IMR-90 (cell line): ENCODE measurements around the gene SV2B. TPM values are rescaled to one million over a fixed set of nuclear protein-coding genes. Genes with fewer than 3 reads are reported as not detected.

Experiments used
- ATAC-seq: fragments of 200-7000 bp; cut with Tn5 transposase; 2 replicates; pipeline ENCODE4 v1.9.1; 2020; ENCODE audit warnings: low read depth, mild to moderate bottlenecking, moderate library complexity
- BruUV-seq: library from RNA; stranded (reverse); fragments of 400-500 nt; replicated peaks from 2 replicates; lab custom pipeline; 2021; lab: Mats Ljungman, UMichigan
- CTCF ChIA-PET: fragments of 300-600 bp; formaldehyde crosslinking; extraction: SDS; loops from one replicate; lab custom pipeline; 2021; ENCODE audit warnings: antibody characterized with exemption; lab: Yijun Ruan, JAX
- POLR2A ChIA-PET: fragments of 300-600 bp; sonication (Branson Sonifier 250); formaldehyde crosslinking; loops from one replicate; lab custom pipeline; 2022; ENCODE audit warnings: antibody characterized with exemption; ENCODE audit not compliant: unreplicated experiment; lab: Charles Lee
- DNase-seq: peaks from one replicate; pipeline ENCODE4 v3.0.0; 2013
- H2AFZ ChIP-seq: replicated peaks from 2 replicates; pipeline ENCODE3; 2013; ENCODE audit warnings: low read length, mild to moderate bottlenecking; ENCODE audit not compliant: poor library complexity
- H2AK5ac ChIP-seq: 2 replicates; pipeline ENCODE4 v1.6.1; 2013; ENCODE audit warnings: low read depth, low read length, inconsistent platforms
- H2AK9ac ChIP-seq: replicated peaks from 2 replicates; pipeline ENCODE3; 2013; ENCODE audit warnings: mild to moderate bottlenecking, low read depth, low read length, moderate library complexity; ENCODE audit not compliant: poor library complexity
- H2BK120ac ChIP-seq: 2 replicates; pipeline ENCODE4 v1.6.1; 2013; ENCODE audit warnings: low read depth, low read length, inconsistent platforms
- H2BK15ac ChIP-seq: 3 replicates; pipeline ENCODE4 v1.6.1; 2013; ENCODE audit warnings: low read depth, low read length, inconsistent platforms
- H2BK20ac ChIP-seq: 2 replicates; pipeline ENCODE4 v1.6.1; 2013; ENCODE audit warnings: low read depth, mild to moderate bottlenecking, inconsistent platforms, low read length, moderate library complexity
- H2BK5ac ChIP-seq: 2 replicates; pipeline ENCODE4 v1.6.1; 2013; ENCODE audit warnings: mild to moderate bottlenecking, low read depth, low read length, inconsistent platforms; ENCODE audit not compliant: poor library complexity, severe bottlenecking
- H3K14ac ChIP-seq: replicated peaks from 2 replicates; pipeline ENCODE4 v1.6.1; 2013; ENCODE audit warnings: low read depth, low read length, inconsistent platforms
- H3K18ac ChIP-seq: 2 replicates; pipeline ENCODE4 v1.6.1; 2013; ENCODE audit warnings: low read depth, low read length, control low read depth
- H3K23ac ChIP-seq: 2 replicates; pipeline ENCODE4 v1.6.1; 2013; ENCODE audit warnings: low read depth, low read length, inconsistent platforms
- H3K27ac ChIP-seq: 2 replicates; pipeline ENCODE4 v1.5.1; 2013; ENCODE audit warnings: mild to moderate bottlenecking, control low read depth, low read length; ENCODE audit not compliant: insufficient read depth
- H3K27me3 ChIP-seq: 2 replicates; pipeline ENCODE4 v1.6.1; 2013; ENCODE audit warnings: low read length; ENCODE audit not compliant: control insufficient read depth, insufficient read depth
- H3K36me3 ChIP-seq: 2 replicates; pipeline ENCODE4 v1.6.1; 2013; ENCODE audit warnings: low read length, mixed read lengths; ENCODE audit not compliant: control insufficient read depth, insufficient read depth
- H3K4ac ChIP-seq: 2 replicates; pipeline ENCODE4 v1.6.1; 2013; ENCODE audit warnings: low read depth, low read length, inconsistent platforms
- H3K4me1 ChIP-seq: 2 replicates; pipeline ENCODE4 v1.6.1; 2013; ENCODE audit warnings: low read length, mixed read lengths; ENCODE audit not compliant: control insufficient read depth, insufficient read depth
- H3K4me2 ChIP-seq: 2 replicates; pipeline ENCODE4 v1.6.1; 2013; ENCODE audit warnings: low read depth, mild to moderate bottlenecking, control low read depth, low read length, moderate library complexity
- H3K4me3 ChIP-seq: 2 replicates; pipeline ENCODE4 v1.5.1; 2013; ENCODE audit warnings: low read depth, mild to moderate bottlenecking, control low read depth, low read length, moderate library complexity; ENCODE audit not compliant: insufficient read depth
- H3K56ac ChIP-seq: 2 replicates; pipeline ENCODE4 v1.6.1; 2013; ENCODE audit warnings: low read length, inconsistent platforms; ENCODE audit not compliant: insufficient read depth; ENCODE audit errors: extremely low read depth
- H3K79me1 ChIP-seq, 2 experiments: 2 replicates each; pipeline ENCODE4 v1.6.1; 2013; ENCODE audit warnings: low read length in 2 of 2, inconsistent platforms in 1 of 2, low read depth in 1 of 2
- H3K9ac ChIP-seq: 2 replicates; pipeline ENCODE4 v1.6.1; 2013; ENCODE audit warnings: low read depth, low read length, control low read depth
- H3K9me1 ChIP-seq: 2 replicates; pipeline ENCODE4 v1.6.1; 2013; ENCODE audit warnings: low read length, inconsistent platforms; ENCODE audit not compliant: insufficient read depth
- H3K9me3 ChIP-seq: 2 replicates; pipeline ENCODE4 v1.6.1; 2013; ENCODE audit warnings: low read length; ENCODE audit not compliant: control insufficient read depth, insufficient read depth
- H4K20me1 ChIP-seq: 2 replicates; pipeline ENCODE4 v1.6.1; 2013; ENCODE audit warnings: low read length, inconsistent platforms; ENCODE audit not compliant: insufficient read depth
- H4K5ac ChIP-seq: 2 replicates; pipeline ENCODE4 v1.6.1; 2013; ENCODE audit warnings: mild to moderate bottlenecking, low read depth, low read length, control low read depth
- H4K8ac ChIP-seq, 2 experiments: 2 replicates each; pipeline ENCODE4 v1.6.1; 2013; ENCODE audit warnings: low read depth in 2 of 2, low read length in 2 of 2, control low read depth in 1 of 2, inconsistent platforms in 1 of 2
- H4K91ac ChIP-seq: 2 replicates; pipeline ENCODE4 v1.6.1; 2013; ENCODE audit warnings: low read depth, low read length, inconsistent platforms; ENCODE audit not compliant: insufficient read depth
- BHLHE40 ChIP-seq: fragments of 150-350 bp; IDR thresholded peaks from 2 replicates; pipeline ENCODE4 v1.6.1; 2016; ENCODE audit warnings: mild to moderate bottlenecking, low read depth, low read length
- CEBPB ChIP-seq: IDR thresholded peaks from 2 replicates; pipeline ENCODE4 v1.6.1; 2012; ENCODE audit warnings: low read depth, low read length, improper control_type of control experiment
- CHD1 ChIP-seq: IDR thresholded peaks from 2 replicates; pipeline ENCODE4 v1.6.1; 2012; ENCODE audit warnings: low read depth, low read length, improper control_type of control experiment
- FOS ChIP-seq: fragments of 150-350 bp; IDR thresholded peaks from 2 replicates; pipeline ENCODE4 v1.6.1; 2016; ENCODE audit warnings: low read depth, low read length
- MAFK ChIP-seq: IDR thresholded peaks from 2 replicates; pipeline ENCODE4 v1.6.1; 2012; ENCODE audit warnings: low read depth, low read length, improper control_type of control experiment
- MAZ ChIP-seq: IDR thresholded peaks from 2 replicates; pipeline ENCODE4 v1.6.1; 2012; ENCODE audit warnings: low read depth, mild to moderate bottlenecking, low read length, improper control_type of control experiment, moderate library complexity, borderline replicate concordance
- MXI1 ChIP-seq: IDR thresholded peaks from 2 replicates; pipeline ENCODE4 v1.6.1; 2012; ENCODE audit warnings: low read depth, mild to moderate bottlenecking, low read length, moderate library complexity, borderline replicate concordance
- NFE2L2 ChIP-seq: fragments of 150-350 bp; IDR thresholded peaks from 2 replicates; pipeline ENCODE4 v1.6.1; 2016; ENCODE audit warnings: low read depth, mild to moderate bottlenecking, low read length
- POLR2A ChIP-seq: IDR thresholded peaks from 2 replicates; pipeline ENCODE4 v1.6.1; 2012; ENCODE audit warnings: mild to moderate bottlenecking, low read depth, low read length
- RAD21 ChIP-seq: IDR thresholded peaks from 2 replicates; pipeline ENCODE4 v1.6.1; 2012; ENCODE audit warnings: low read length, improper control_type of control experiment
- RCOR1 ChIP-seq: IDR thresholded peaks from 2 replicates; pipeline ENCODE4 v1.6.1; 2012; ENCODE audit warnings: mild to moderate bottlenecking, low read length, improper control_type of control experiment; ENCODE audit not compliant: insufficient replicate concordance
- RFX5 ChIP-seq: IDR thresholded peaks from 2 replicates; pipeline ENCODE4 v1.8.0; 2012; ENCODE audit warnings: low read depth, mild to moderate bottlenecking, low read length, moderate library complexity
- SMC3 ChIP-seq: fragments of 150-350 bp; IDR thresholded peaks from 2 replicates; pipeline ENCODE4 v1.6.1; 2016; ENCODE audit warnings: low read depth, mild to moderate bottlenecking, antibody characterized with exemption, low read length, moderate library complexity
- WGBS, 2 experiments: methylation state at CpG; one replicate each; pipeline versions ENCODE4 v1.1.5 to v1.1.7; 2013; ENCODE audit warnings: missing lambda C conversion rate in 2 of 2; ENCODE audit not compliant: insufficient read length in 1 of 2; ENCODE audit errors: extremely low coverage in 2 of 2; 5-methylcytosine and 5-hydroxymethylcytosine counted together
- dilution Hi-C: fragments of 300-500 bp; cut with HindIII; formaldehyde crosslinking; loops from one replicate; pipeline ENCODE4 v1.14.3; 2018; ENCODE audit warnings: low sequenced_read_pairs; ENCODE audit not compliant: unreplicated experiment
- in situ Hi-C: fragments of 300-500 bp; cut with MboI; formaldehyde crosslinking; loops from 3 replicates; pipeline ENCODE4 v1.14.3; 2019; ENCODE audit warnings: low sequenced_read_pairs, inconsistent platforms, mixed read lengths
- intact Hi-C: fragments of 100-400 bp; cut with micrococcal nuclease; formaldehyde crosslinking; loops from 2 replicates; pipeline ENCODE4 v1.10.0; 2022
- polyA plus RNA-seq, 3 experiments: library from polyadenylated mRNA; depleted of rRNA; stranded (reverse); fragments of >200 nt; gene quantifications; 2 replicates each; pipeline ENCODE4 v1.2.3, GENCODE V29; 2012; ENCODE audit warnings: low replicate concordance in 1 of 3
- total RNA-seq: library from RNA; depleted of rRNA; stranded (reverse); fragments of >200 nt; gene quantifications from 2 replicates; pipeline ENCODE4 v1.2.3, GENCODE V29; 2012
- TF ChIP-seq, protein P1 (sequence below): fragments of 150-350 bp; IDR thresholded peaks from 2 replicates; pipeline ENCODE4 v1.6.1; 2016; ENCODE audit warnings: low read depth, mild to moderate bottlenecking, low read length, moderate library complexity, borderline replicate concordance
- TF ChIP-seq, protein P2 (sequence below): fragments of 150-350 bp; IDR thresholded peaks from 2 replicates; pipeline ENCODE4 v1.6.1; 2017; ENCODE audit warnings: mild to moderate bottlenecking, antibody characterized with exemption, low read length, low read depth
- TF ChIP-seq, protein P3 (sequence below): conservative IDR thresholded peaks from 2 replicates; pipeline ENCODE4 v1.5.1; 2012; ENCODE audit warnings: mild to moderate bottlenecking, low read depth, low read length, improper control_type of control experiment

SV2B gene
- total and polyA plus RNA-seq, 2 of the 4 experiments (the other 2 are of a cell fraction), result not detected

DNA sequence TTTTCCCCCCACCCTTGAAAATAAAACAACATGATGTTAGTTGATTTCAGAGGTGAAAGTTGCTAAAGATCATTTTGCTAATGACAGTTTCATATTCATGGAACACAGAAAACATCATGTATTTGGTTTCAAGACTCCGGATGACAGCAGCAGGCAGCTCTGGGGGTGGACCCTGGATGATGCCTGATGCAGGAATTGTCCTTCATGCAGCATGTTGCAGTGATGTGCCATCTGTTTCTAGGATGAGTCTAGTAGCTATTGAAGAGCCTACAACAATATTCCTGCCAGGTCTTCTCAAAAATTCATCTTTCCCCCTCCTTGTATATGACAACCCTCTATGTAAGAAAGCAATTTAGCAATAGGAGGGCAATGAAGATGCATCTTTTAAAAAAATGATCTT is 108.3 kb downstream of the SV2B start:
- no TSS peak for BruUV-seq
- POLR2A ChIA-PET, result no interaction called here
- H4K5ac ChIP-seq, result no peak overlapping the region

More for the DNA sequence above, 108.3 kb downstream of the SV2B start:
- Histone ChIP-seq H3K4me2 (no peak overlapping the region), H3K4me1 (no peaks in the 10 kb centered on the region), H3K4ac (no peak overlapping the region), H2AK5ac (no peak overlapping the region), H3K27ac (no peak overlapping the region), H2AK9ac (no peak overlapping the region), H2AFZ (no peak overlapping the region), H4K20me1 (no peaks in the 10 kb centered on the region), H3K4me3 (no peak overlapping the region), H3K9ac (no peak overlapping the region), H3K27me3 (no peaks in the 10 kb centered on the region; the same call in 1 of the 2 replicates), H2BK5ac (no peak overlapping the region), H4K8ac (no peak overlapping the region), H3K14ac (no peak overlapping the region), H2BK15ac (no peak overlapping the region), H4K91ac (no peak overlapping the region), H3K9me3 (no peaks in the 10 kb centered on the region), H3K23ac (no peak overlapping the region), H3K56ac (no peak overlapping the region), H3K36me3 (no peaks in the 10 kb centered on the region), H3K79me1 (no peaks in the 10 kb centered on the region), H2BK20ac (no peak overlapping the region), H3K9me1 (no peaks in the 10 kb centered on the region), H3K18ac (no peak overlapping the region), H2BK120ac (no peak overlapping the region)
- WGBS, 2 experiments, result no CpG with 5 or more reads among the region's 1 CpG
- ATAC-seq (no peak), DNase-seq (no peak)
- CTCF ChIA-PET, result no interaction called here
- TF ChIP-seq BHLHE40 (no peak), RFX5 (no peak), MAFK (no peak), MXI1 (no peak), RAD21 (no peak), POLR2A (no peak), NFE2L2 (no peak), CEBPB (no peak), RCOR1 (no peak), SMC3 (no peak), MAZ (no peak), FOS (no peak), CHD1 (no peak)
- TF ChIP-seq, protein P1, sequence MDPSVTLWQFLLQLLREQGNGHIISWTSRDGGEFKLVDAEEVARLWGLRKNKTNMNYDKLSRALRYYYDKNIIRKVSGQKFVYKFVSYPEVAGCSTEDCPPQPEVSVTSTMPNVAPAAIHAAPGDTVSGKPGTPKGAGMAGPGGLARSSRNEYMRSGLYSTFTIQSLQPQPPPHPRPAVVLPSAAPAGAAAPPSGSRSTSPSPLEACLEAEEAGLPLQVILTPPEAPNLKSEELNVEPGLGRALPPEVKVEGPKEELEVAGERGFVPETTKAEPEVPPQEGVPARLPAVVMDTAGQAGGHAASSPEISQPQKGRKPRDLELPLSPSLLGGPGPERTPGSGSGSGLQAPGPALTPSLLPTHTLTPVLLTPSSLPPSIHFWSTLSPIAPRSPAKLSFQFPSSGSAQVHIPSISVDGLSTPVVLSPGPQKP, result no peak
- TF ChIP-seq, protein P2, sequence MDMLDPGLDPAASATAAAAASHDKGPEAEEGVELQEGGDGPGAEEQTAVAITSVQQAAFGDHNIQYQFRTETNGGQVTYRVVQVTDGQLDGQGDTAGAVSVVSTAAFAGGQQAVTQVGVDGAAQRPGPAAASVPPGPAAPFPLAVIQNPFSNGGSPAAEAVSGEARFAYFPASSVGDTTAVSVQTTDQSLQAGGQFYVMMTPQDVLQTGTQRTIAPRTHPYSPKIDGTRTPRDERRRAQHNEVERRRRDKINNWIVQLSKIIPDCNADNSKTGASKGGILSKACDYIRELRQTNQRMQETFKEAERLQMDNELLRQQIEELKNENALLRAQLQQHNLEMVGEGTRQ, result no peak
- TF ChIP-seq, protein P3, sequence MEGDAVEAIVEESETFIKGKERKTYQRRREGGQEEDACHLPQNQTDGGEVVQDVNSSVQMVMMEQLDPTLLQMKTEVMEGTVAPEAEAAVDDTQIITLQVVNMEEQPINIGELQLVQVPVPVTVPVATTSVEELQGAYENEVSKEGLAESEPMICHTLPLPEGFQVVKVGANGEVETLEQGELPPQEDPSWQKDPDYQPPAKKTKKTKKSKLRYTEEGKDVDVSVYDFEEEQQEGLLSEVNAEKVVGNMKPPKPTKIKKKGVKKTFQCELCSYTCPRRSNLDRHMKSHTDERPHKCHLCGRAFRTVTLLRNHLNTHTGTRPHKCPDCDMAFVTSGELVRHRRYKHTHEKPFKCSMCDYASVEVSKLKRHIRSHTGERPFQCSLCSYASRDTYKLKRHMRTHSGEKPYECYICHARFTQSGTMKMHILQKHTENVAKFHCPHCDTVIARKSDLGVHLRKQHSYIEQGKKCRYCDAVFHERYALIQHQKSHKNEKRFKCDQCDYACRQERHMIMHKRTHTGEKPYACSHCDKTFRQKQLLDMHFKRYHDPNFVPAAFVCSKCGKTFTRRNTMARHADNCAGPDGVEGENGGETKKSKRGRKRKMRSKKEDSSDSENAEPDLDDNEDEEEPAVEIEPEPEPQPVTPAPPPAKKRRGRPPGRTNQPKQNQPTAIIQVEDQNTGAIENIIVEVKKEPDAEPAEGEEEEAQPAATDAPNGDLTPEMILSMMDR, result no peak
- intact Hi-C loops, result no loop called here
- in situ Hi-C loops, result no loop called here
- dilution Hi-C loops, result no loop called here
